NCI-H146 treated with DMSO at 0.1 percent for 48 hours (cell line): ENCODE measurements around the gene PDZD4.
A peak's percentile ranks its signal among the peaks of the same experiment; 100 is the strongest.

Source experiments
- DNase-seq: peaks from one replicate; lab custom pipeline; 2025; ENCODE audit not compliant: unreplicated experiment; lab: John Stamatoyannopoulos, UW

Gene PDZD4

DNA sequence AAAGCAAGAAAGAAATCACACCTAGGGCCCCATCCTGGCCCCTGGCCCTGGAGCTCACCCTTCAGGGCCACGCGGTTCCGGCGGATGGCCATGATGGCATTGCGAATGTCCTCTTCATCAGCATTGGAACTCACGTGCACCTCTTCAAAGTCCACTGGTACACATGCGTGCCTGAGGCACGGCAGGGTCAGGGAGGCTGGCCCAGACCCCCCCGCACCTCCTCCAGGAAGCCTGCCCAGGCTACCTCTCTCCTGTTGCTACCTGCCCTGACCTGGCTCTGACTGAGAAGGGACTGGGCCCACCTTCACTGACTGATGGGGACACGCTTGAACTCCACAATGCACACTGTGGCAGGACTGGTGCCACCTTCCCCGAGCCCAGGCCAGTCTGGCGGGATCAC is 40.7 kb downstream of the PDZD4 start:
- DNase-seq = no peak

DNA sequence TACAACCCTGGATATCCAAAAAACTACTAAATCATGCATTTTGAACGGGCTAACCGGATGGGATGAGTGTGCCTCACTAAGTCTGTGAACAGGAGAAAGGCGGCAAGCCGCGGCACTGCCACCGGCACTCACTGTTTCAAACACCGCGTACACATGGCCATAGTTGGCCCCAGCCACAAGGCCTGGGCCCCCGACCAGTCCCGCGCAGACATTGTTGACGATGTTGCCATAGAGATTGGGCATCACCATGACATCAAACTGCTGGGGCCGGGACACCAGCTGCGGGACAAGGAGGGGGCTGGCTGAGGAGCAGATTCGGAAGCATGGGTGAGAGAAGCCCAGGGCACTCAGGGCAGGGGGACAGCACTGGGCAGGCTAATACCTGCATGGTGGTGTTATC is 43.7 kb downstream of the PDZD4 start:
- DNase-seq = no peak

DNA sequence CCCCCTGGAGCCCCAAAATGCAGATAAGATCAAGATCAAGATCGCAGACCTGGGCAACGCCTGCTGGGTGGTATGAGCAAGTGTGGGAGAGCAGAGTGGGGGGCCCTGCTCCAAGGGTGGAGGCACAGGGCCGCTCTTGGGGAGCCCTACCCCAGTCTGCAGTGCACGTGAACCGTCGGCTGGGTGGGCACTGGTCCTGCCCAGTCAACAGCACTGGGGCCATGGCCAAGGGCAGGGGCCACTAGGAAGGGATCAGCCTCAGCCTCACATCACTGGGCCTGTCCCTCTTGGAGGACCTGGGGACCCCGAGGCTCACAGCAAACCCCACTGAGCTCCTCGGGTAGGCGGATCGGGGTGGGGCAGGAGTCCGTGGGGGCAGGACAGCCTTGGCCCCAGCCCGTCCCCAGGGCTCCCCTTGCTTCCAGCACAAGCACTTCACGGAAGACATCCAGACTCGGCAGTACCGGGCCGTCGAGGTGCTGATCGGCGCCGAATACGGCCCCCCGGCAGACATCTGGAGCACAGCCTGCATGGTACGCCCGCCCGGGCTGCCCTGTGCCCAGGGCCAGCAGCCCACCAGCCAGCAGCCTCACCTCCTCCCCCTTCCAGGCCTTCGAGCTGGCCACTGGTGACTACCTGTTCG is 45.9 kb downstream of the PDZD4 start:
- no peak for DNase-seq

DNA sequence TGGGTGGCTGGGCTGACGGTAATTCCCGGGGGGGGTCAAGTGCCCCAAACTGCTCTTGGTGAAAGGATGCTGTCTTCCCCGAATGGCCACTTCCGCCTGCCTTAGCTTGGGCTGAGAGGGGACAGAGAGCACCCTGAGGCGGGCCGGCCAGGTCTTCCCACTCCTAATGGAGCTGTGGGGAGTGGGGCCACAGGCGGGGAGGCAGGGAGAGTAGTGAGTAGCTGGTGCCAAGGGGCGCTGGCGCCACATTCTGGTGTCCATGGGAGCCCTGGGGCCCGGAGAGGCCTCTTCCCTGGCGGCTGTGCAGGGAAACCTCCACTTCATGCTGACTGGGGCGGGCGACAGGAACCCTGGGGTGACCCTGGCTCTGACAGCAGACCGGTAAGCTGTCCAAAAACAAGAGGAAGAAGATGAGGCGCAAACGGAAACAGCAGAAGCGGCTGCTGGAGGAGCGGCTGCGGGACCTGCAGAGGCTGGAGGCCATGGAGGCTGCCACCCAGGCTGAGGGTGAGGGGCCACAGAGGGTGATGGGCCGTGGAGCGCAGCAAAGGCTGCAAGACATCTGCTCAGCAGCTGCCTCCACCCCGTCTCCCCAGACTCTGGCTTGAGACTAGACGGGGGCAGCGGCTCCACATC is 46.8 kb downstream of the PDZD4 start:
- no peak for DNase-seq

DNA sequence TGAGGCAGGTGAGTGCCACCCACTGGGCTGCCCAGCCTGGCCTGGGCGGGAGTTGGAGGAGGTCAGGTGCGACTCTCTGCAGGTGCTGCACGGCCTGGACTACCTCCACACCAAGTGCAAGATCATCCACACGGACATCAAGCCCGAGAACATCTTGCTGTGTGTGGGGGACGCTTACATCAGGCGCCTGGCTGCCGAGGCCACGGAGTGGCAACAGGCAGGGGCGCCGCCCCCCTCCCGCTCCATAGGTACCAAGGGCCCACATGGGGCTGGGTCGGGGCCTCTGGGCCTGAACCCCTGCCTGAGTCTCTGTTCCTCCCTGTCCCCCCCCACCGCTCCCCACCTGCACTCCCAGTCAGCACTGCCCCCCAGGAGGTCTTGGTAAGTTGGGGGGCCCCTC is 47.5 kb downstream of the PDZD4 start:
- no peak for DNase-seq

DNA sequence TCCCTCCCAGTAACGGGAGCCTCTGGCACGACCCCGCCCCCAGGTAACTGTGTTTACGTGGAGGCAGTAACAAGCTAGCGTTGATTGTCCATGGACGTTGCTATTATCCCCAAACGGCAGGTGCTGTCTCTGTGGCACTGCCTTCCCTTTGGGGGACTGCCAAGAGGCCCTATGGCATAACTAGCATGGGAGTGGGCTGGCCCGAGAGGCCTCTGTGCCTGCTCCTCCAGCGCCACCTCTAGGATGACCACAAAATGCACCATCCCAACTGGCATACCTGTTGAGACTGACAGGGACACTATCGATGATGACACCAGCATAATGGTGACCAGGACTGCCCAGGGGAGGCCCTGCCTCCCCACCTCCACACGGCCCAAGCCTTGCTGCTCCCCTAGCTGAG is 48.0 kb downstream of the PDZD4 start:
- peak; percentile 42 for DNase-seq

DNA sequence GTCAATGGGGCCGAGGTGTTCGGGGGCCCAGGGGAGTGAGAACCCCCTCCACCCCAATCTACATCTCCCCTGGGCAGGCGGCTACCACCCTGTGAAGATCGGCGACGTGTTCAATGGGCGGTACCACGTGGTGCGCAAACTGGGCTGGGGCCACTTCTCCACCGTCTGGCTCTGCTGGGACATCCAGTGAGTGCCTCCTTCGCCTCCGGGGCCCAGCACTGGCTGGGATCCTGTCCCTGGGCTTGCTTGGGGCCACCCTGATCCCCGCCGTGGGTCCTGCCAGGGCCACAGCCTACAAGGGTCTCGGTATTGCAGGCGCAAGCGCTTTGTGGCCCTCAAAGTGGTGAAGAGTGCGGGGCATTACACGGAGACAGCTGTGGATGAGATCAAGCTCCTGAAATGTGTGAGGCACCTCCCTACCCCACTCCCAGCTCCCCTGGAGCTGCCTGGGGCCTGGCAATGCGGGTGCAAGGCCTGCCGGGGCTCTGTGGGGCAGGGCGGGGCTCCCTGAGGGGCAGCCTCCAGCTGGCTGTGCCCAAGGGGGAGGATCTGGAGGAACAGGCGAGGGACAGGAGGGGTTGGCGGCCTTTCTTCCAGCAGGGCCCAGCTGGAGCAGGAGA is 48.8 kb downstream of the PDZD4 start:
- DNase-seq = no peak

DNA sequence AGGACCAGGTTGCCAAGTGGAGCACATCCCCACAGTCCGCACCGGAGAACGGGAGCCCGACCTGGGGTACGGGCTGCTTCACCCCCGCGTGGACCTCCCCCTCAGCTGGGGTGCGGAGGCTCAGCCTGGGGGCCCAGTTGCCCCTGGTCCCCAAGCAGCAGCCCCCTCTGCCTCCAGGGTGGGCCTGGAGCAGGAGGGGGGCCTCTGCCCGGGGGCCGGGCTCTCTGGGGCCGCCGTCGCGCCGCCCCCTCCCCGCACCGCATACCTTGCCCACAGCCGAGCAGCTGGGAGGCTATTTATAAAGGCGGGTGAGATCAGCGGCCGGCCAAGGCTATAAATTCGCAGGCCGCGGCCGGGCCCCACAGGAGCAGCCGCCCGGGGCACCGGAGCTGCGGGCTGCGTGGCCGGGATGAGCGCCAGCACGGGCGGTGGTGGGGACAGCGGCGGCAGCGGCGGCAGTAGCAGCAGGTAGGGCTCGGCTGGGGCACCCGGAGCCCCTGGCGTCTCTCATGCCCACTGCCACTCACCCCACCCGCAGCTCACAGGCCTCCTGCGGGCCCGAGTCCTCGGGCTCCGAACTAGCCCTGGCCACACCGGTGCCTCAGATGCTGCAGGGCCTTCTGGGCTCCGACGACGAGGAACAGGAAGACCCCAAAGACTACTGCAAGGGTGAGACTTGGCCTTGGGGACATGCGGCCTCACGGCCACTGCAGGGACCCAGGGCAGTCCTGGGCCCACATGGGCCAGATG is 49.5 kb downstream of the PDZD4 start, which contains the start of gene SRPK3:
TSS of gene SRPK3 (plus strand) at position 364 of the 750 bp plus-strand sequence. CDS start at position 410, 46 bp downstream.
- no peak for DNase-seq

DNA sequence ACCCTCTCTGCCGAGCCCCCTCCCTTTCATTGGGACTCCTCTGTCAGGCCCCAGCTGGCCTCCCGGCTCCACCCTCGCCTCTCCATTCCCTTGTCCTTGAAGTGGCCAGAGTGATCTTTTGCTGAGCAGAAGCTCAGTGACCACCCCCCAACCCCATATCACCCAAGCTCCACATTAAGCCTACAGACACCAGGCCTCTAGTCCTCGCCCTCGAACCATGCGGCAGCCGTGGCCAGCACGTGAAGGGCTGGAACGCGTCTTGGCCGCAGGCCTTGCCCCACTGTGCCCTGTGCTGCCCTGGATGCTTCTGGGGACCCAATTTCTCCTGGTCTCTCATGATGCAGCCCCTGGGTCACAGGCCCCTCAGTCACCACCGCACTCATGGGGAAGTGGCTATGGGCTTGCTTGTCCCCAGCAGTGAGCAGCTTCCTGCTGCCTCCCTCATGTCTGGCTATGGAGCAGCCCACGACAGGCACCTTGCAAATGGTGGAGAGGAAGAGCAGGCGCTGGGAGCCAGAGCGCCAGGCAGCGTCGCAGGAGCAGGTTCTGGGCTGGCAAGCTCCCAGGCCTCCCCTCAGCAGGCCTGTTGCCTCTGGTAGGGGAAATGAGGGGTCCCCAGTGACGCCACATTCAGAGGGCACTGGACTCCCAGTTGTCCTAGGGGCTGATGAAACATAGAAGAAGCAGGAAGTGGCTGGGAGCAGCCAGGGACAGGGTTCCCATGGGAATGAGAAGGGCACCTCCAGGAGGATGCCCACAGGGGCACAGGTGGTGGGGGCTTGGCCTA is 50.3 kb downstream of the PDZD4 start:
- DNase-seq = no peak

DNA sequence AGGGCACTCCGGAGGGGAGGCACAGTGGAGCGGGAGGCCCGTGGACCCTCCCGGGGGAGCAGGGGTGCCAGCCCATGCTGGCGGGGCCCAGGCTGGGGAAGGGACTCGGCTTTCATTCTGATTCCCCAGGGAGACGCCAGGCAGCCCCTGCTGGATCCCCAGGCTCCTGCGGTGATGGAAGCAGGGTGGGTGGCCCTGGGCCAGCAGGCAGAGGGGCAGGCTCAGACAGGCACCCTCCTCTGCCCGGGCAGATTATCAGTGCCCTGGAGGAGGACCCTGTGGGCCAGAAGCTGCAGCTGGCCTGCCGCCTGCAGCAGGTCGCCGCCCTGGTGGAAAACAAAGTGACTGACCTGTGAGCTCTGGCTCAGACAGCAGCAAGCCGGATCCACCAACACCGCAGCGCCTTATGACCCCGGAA is 51.7 kb downstream of the PDZD4 start:
- DNase-seq = no peak

DNA sequence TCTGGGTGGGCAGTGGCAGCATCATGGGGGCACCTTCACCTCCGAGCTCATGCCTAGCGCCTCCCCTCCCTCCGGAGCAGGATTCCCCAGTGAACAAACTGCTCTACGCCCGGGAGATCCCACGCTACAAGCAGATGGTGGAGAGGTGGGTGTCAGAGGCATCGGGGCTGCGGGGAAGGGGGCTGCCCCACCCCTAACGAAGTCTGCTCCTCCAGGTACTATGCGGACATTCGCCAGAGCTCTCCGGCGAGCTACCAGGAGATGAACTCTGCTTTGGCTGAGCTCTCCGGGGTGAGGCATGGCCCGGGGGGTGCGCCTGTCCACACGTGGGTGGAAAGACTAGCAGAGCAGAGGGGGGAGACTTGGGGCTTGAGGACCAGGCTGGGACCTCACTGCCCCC is 52.2 kb downstream of the PDZD4 start:
- DNase-seq = no peak

DNA sequence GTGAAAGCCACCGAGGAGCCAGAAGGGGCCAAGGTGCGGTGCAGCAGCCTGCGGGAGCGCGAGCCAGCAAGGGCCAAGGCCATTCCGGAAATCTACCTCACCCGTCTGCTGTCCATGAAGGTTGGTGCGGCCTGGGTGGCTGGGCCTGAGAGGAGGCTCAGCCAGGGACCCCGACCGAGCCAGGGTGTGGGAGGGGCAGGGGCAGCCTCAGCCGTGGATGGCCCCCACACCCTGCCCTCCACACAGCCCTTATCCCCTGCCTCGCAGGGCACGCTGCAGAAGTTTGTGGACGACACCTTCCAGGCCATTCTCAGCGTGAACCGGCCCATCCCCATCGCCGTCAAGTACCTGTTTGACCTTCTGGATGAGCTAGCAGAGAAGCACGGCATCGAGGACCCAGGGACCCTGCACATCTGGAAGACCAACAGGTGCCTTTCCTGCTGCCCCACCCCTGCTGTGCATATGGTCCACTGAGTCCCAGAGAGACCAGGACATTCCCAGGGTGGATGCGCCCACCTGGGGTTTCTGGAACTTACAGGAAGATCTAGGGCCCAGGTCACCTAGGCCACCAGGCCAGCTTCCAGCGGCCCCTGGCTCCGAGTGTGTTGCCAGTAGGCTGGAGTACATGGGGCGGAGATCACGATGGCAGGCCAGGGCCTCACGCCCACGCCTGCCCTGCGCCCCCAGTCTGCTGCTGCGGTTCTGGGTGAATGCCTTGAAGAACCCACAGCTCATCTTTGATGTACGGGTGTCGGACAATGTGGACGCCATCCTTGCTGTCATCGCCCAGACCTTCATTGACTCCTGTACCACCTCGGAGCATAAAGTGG is 52.9 kb downstream of the PDZD4 start:
- DNase-seq = no peak

DNA sequence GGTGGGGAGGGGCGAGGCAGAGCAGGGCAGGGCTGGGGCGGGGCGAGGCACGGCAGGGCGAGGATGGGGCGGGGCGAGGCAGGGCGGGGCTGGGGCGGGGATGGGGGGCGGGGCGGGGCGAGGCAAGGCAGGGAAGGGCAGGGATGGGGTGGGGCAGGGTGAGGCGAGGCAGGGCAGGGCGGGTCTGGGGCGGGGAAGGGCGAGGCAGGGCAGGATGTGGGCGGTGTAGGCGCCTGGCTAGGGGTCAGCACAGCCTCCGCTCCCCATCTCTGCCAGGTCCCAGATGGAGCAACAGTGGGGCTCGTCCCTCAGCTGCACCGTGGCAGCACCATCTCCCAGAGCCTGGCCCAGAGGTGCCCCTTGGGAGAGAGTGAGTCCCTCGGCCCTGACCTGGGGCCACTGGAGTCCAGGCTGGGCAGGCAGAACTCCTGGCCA is 53.7 kb downstream of the PDZD4 start:
- DNase-seq = no peak

DNA sequence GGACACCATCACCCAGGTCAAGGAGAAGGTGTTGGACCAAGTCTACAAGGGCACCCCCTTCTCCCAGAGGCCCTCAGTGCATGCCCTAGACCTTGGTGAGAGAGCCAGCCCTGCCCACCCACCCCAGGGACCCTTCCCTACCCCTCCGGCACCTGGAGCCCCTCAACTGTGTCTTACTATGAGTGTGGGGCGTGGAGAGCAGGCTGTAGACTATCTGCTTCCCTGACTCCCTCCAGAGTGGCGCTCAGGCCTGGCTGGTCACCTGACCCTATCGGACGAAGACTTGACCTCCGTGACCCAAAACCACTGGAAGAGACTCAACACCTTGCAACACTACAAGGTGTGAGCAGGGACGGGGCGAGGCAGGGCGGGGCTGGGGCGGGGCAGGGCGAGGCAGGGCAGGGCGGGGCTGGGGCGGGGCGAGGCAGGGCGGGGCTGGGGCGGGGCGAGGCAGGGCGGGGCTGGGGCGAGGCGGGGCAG is 54.2 kb downstream of the PDZD4 start:
- no peak for DNase-seq

DNA sequence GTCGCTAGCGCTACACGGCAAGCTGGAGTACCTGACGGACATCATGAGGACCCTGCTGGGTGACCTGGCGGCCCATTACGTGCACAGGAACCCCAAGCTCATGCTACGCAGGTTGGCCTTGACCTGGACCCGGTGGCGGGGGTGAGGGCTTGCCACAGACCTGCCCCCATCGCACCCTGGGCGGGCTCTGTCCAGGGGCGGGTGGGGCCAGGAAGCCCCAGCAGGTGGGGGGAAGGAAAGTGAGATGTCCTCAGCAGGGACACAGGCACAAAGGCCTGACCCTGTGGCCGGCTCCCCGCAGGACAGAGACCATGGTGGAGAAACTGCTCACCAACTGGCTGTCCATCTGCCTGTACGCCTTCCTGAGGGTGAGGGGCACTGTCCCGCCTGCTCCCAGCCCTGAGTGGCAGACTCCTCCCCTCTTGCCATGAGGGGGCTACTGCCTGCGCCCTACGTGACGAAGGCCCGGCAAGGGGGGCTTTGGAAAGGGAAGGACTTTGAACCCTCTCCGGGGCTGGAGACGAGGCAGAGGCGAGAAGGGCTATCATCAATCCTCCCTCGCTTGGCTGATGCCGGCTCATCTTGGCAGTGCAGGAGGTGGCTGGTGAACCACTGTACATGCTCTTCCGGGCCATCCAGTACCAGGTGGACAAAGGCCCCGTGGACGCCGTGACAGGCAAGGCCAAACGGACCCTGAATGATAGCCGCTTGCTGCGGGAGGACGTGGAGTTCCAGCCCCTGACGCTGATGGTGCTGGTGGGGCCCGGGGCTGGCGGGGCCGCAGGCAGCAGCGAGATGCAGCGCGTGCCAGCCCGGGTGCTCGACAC is 54.8 kb downstream of the PDZD4 start:
- no peak for DNase-seq

DNA sequence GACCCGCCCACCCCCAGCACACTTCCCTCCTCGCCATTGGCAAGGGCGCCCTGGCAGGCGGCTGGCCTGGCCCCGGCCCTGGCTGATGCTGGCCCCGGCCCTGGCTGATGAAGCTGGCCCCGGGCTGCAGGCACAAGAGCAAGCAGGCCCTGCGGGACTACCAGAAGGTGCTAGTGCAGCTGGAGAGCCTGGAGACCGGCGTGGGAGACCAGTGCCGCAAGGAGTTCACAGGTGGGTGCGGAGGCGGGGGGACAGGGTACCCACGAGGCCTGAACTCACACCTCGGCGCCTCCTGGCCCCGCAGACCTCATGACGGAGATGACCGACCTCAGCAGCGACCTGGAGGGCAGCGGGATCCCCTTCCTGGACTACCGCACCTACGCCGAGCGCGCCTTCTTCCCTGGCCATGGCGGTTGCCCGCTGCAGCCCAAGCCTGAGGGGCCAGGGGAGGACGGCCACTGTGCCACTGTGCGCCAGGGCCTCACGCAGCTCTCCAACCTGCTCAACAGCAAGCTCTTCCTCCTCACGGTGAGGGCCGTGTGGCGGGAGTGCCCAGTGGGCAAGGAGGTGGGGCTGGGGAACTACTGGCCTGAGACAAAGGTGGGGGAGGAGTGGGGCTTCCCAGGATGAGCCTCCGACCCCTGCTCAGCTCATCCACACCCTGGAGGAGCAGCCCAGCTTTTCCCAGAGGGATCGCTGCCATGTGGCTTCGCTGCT is 55.6 kb downstream of the PDZD4 start:
- no peak for DNase-seq

DNA sequence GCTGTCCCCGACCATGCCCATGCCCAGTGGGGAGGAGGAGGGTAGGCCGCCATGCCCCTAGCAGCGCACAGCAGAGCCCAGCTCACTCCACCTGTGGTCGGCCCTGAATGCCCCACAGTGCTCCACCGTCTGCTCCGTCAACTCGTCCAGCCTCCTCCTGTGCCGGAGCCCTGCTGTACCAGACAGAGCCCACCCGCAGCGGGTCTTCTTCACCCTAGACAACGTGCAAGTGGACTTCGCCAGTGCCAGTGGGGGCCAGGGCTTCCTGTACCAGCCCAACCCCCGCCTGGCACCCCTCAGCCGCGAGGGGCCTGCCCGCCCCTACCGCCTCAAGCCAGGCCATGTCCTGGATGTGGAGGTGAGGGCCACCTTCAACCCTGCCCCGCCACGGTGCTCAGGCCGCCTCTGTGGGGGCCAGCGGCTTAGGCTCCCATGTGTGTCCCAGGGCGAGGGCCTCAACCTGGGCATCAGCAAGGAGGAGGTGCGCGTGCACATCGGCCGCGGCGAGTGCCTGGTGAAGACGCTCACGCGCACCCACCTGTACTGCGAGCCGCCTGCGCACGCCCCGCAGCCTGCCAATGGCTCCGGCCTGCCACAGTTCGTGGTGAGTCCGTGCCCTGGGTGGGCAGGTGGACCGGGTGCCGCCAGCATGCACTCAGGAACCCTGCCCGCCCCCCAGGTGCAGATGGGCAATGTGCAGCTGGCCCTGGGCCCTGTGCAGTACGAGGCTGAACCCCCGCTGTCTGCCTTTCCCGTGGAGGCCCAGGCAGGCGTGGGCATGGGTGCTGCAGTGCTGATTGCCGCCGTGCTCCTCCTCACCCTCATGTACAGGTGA is 56.4 kb downstream of the PDZD4 start:
- DNase-seq = no peak

DNA sequence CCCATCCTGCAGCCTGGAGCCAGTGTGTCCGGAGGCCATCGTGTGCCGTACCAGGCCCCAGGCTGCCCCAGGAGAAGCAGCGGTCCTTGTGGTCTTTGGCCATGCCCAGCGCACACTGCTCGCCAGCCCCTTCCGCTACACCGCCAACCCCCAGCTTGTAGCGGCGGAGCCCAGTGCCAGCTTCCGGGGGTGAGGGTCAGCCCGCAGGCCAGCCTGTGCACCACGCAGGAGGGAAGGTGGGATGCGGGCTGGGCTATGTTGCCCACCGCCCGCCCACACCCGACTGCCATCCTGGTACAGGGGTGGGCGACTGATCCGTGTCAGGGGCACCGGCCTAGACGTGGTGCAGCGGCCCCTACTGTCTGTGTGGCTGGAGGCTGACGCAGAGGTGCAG is 57.1 kb downstream of the PDZD4 start:
- no peak for DNase-seq
